Activated CD8-positive, alpha-beta T cell treated with anti-CD3 and anti-CD28 coated beads for 36 hours (primary cell): ENCODE data around the gene HPCAL1. TPM values are rescaled to one million over a fixed set of nuclear protein-coding genes. Genes with fewer than 3 reads are reported as not detected.
"Not testable (repeated sequence)": the region's sequence is repeated elsewhere in the genome, so short reads cannot be mapped to it uniquely, and the experiment has no call there.

Experiments
- ATAC-seq: fragments of 200-7000 bp; cut with Tn5 transposase; one replicate; pipeline ENCODE4 v1.10.0; 2021; ENCODE audit warnings: mild to moderate bottlenecking, moderate library complexity
- CTCF ChIA-PET: fragments of 350-600 bp; sonication (Branson Sonifier 250); formaldehyde crosslinking; loops from one replicate; lab custom pipeline; 2021; ENCODE audit warnings: antibody characterized with exemption; lab: Charles Lee
- POLR2A ChIA-PET: fragments of 350-600 bp; sonication (Branson Sonifier 250); formaldehyde crosslinking; loops from one replicate; lab custom pipeline; 2021; ENCODE audit warnings: antibody characterized with exemption; lab: Charles Lee
- DNase-seq: peaks from one replicate; pipeline ENCODE4 v3.0.0-alpha.2; 2020
- H3K27ac Mint-ChIP-seq: one replicate; pipeline ENCODE4 v1.8.0; 2021; ENCODE audit warnings: mild to moderate bottlenecking, mixed read lengths
- H3K27me3 Mint-ChIP-seq: one replicate; pipeline ENCODE4 v1.8.0; 2021; ENCODE audit warnings: mixed read lengths
- H3K36me3 Mint-ChIP-seq: one replicate; pipeline ENCODE4 v1.8.0; 2021; ENCODE audit warnings: low read depth, mixed read lengths
- H3K4me1 Mint-ChIP-seq: one replicate; pipeline ENCODE4 v1.8.0; 2021; ENCODE audit warnings: low read depth, mixed read lengths
- H3K4me3 Mint-ChIP-seq: one replicate; pipeline ENCODE4 v1.8.0; 2021; ENCODE audit warnings: mild to moderate bottlenecking, moderate library complexity, mixed read lengths
- H3K9me3 Mint-ChIP-seq: one replicate; pipeline ENCODE4 v1.8.0; 2021; ENCODE audit warnings: mixed read lengths
- intact Hi-C: fragments of 100-400 bp; cut with micrococcal nuclease; formaldehyde crosslinking; loops from one replicate; pipeline ENCODE4 v1.10.0; 2022
- total RNA-seq, 2 experiments: library from RNA; stranded (reverse); gene quantifications; one replicate each; pipeline ENCODE4 v1.2.3, GENCODE V29; 2021
- TF ChIP-seq, protein P1 (sequence below): fragments of 200-600 bp; IDR thresholded peaks from one replicate; pipeline ENCODE4 v1.8.0; 2022; ENCODE audit warnings: antibody characterized with exemption, mild to moderate bottlenecking

The HPCAL1 gene
- total RNA-seq, 2 experiments from 2014 or later: 166 to 170 TPM

- intact Hi-C loops: loop anchor here (2.0 kb wide), 1 partner anchor 111 kb away; no protein-coding TSS in a partner anchor
- TF ChIP-seq, protein P1, sequence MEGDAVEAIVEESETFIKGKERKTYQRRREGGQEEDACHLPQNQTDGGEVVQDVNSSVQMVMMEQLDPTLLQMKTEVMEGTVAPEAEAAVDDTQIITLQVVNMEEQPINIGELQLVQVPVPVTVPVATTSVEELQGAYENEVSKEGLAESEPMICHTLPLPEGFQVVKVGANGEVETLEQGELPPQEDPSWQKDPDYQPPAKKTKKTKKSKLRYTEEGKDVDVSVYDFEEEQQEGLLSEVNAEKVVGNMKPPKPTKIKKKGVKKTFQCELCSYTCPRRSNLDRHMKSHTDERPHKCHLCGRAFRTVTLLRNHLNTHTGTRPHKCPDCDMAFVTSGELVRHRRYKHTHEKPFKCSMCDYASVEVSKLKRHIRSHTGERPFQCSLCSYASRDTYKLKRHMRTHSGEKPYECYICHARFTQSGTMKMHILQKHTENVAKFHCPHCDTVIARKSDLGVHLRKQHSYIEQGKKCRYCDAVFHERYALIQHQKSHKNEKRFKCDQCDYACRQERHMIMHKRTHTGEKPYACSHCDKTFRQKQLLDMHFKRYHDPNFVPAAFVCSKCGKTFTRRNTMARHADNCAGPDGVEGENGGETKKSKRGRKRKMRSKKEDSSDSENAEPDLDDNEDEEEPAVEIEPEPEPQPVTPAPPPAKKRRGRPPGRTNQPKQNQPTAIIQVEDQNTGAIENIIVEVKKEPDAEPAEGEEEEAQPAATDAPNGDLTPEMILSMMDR: no peak
- H3K4me3 Mint-ChIP-seq: peak overlapping the region; percentile 31
- ChIA-PET POLR2A (interaction anchor here (0.6 to 1.2 kb wide), 3 partner anchors 75 to 177 kb away, joined by 3 to 4 read pairs (median 4); no protein-coding TSS in a partner anchor), CTCF (interaction anchor here (1.0 to 2.1 kb wide), 7 partner anchors 11 to 138 kb away, joined by 3 to 22 read pairs (median 5); no protein-coding TSS in a partner anchor)
- peaks cover 10% of the 10 kb centered on the region for H3K9me3 Mint-ChIP-seq
- H3K27ac Mint-ChIP-seq: peak overlapping the region; percentile 76
- ATAC-seq (no peak), DNase-seq (no peak)
- peaks cover 51% of the 10 kb centered on the region for H3K4me1 Mint-ChIP-seq
- H3K27me3 Mint-ChIP-seq: no peaks in the 10 kb centered on the region
- no peaks in the 10 kb centered on the region for H3K36me3 Mint-ChIP-seq
Measured at GRCh38 chr2:10297191-10297830, 5.4 kb upstream of the HPCAL1 start.

DNA sequence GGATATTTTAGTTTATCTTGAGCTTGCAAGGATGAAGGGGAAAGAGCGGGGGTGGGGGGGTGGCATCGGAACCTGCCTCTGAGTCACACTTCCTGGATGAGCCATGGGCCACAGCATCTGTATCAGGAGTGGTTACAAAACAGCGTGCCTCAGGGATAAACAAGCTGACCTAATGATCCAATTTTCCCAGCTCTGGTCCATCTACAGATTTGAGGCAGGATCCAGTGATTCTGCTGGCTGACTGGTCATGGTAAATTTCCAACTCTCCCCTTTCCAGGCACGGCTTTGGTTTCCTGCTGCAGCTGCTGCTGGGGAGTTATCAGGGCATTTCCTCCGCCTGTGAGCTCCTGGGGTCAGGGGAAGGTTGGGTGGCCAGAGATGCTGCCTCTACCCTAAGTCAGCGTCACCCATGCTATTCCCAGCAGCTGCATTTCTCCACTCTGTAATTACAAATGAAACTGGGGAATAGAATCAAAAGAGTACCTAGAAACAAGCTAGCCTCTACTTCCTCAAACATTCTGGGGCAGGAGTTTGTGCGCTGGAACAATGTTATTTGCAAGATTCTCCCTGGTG is 4.7 kb upstream of the HPCAL1 start:
- ATAC-seq: peak; percentile 17

DNA sequence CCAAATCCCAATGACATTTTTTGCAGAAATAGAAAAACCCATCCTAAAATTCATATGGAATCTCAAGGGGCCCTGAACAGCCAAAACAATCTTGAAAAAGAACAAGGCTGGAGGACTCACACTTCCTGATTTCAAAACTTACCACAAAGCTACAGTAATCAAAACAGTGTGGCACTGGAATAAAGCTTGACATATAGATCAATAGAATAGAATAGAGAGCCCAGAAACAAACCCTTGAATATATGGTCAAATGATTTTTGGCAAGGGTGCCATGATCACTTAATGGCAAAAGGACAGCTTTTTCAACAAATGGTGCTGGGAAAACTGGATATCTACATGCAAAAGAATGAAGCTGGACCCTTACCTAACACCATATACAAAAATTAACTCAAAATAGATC is 3.9 kb upstream of the HPCAL1 start:
- POLR2A ChIA-PET: interaction anchor here (0.7 to 1.6 kb wide), 3 partner anchors 12 to 109 kb away, joined by 3 to 5 read pairs (median 3); no protein-coding TSS in a partner anchor

More for the DNA sequence above, 4.7 kb upstream of the HPCAL1 start:
- ChIA-PET POLR2A (interaction anchor here (0.6 to 1.6 kb wide), 6 partner anchors 12 to 1459 kb away, joined by 3 to 5 read pairs (median 4); no protein-coding TSS in a partner anchor), CTCF (interaction anchor here (0.9 to 1.9 kb wide), 8 partner anchors 10 to 226 kb away, joined by 3 to 22 read pairs (median 5); no protein-coding TSS in a partner anchor)
- H3K4me3 Mint-ChIP-seq: peak overlapping the region; percentile 31
- H3K36me3 Mint-ChIP-seq: peaks cover under 1% of the 10 kb centered on the region
- TF ChIP-seq, protein P1: no peak
- H3K27ac Mint-ChIP-seq: peak overlapping the region; percentile 76
- intact Hi-C loops: loop anchor here (2.0 kb wide), 1 partner anchor 111 kb away; no protein-coding TSS in a partner anchor
- peaks cover 10% of the 10 kb centered on the region for H3K9me3 Mint-ChIP-seq
- DNase-seq: peak; percentile 87
- peaks cover 51% of the 10 kb centered on the region for H3K4me1 Mint-ChIP-seq
- no peaks in the 10 kb centered on the region for H3K27me3 Mint-ChIP-seq

DNA sequence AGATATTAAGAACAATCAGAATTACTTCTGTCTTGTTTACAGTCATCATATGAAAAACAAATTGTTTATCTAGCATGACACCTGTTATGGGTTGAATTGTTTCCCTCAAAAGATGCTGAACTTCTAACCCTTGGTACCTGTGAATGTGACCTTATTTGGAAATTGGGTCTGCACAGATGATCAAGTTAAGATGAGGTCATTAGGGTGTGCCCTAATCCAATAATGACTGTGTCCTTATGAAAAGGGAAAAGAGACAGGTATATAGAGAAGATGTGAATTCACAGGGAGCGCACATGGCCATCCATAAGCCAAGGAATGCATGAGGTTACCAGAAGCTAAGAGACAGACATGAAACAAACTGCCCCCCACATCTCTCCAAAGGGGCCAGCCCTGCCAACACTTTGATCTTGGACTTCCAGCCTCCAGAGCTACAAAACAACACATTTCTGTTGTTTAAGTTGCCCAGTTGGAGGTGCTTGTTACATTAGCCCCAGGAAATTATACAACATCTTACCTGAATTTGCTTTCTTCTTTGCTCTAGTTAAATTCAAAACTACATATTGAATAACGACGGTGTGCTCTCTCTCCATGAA is 2.3 kb upstream of the HPCAL1 start:
- H3K9me3 Mint-ChIP-seq: peaks cover 6% of the 10 kb centered on the region
- CTCF ChIA-PET: interaction anchor here (0.9 to 9.5 kb wide), 4 partner anchors 29 to 176 kb away, joined by 3 to 135 read pairs (median 32); no protein-coding TSS in a partner anchor
- peaks cover 14% of the 10 kb centered on the region for H3K36me3 Mint-ChIP-seq
- POLR2A ChIA-PET: interaction anchor here (5.5 kb wide), 1 partner anchor 30 kb away, joined by 59 read pairs; no protein-coding TSS in a partner anchor
- H3K27ac Mint-ChIP-seq: peak overlapping the region; percentile 89
- peak overlapping the region; percentile 76 for H3K4me3 Mint-ChIP-seq
- ATAC-seq (no peak), DNase-seq (no peak)
- TF ChIP-seq, protein P1: no peak
- peaks cover 55% of the 10 kb centered on the region for H3K4me1 Mint-ChIP-seq
- intact Hi-C loops: loop anchor here (10.0 kb wide), 1 partner anchor 176 kb away; the partner anchor contains the start of gene RRM2
- H3K27me3 Mint-ChIP-seq: no peaks in the 10 kb centered on the region

More for the DNA sequence above, 3.9 kb upstream of the HPCAL1 start:
- intact Hi-C loops, ATAC-seq, H3K9me3 Mint-ChIP-seq, H3K4me3 Mint-ChIP-seq, DNase-seq, H3K27me3 Mint-ChIP-seq, H3K36me3 Mint-ChIP-seq: not testable (repeated sequence)
- Mint-ChIP-seq H3K4me1 (peaks cover 51% of the 10 kb centered on the region), H3K27ac (peak overlapping the region; percentile 76)
- CTCF ChIA-PET: interaction anchor here (0.9 to 1.9 kb wide), 7 partner anchors 9 to 226 kb away, joined by 3 to 22 read pairs (median 5); no protein-coding TSS in a partner anchor
